ENCODE measurements around the gene TMEM253. TPM values are rescaled to one million over a fixed set of nuclear protein-coding genes. Genes with fewer than 3 reads are reported as not detected.

TMEM253 gene
- total and polyA plus RNA-seq, 2 experiments from 2014 or later: 0.59 to 0.95 TPM

GRCh38 chr14:21086908-21087293 lies 14.0 kb upstream of the TMEM253 start:
- TF ChIP-seq ZNF462 (CRISPR knock-in tag; IDR thresholded peaks at IDR 0.05): no peak
- no peak for TF ChIP-seq ZNF114 (CRISPR knock-in tag; IDR thresholded peaks at IDR 0.05)
- no peak for TF ChIP-seq STAT1 (IDR thresholded peaks at IDR 0.05; ENCODE audit: unreplicated experiment)
- TF ChIP-seq EZH2phosphoT487 (IDR thresholded peaks at IDR 0.05; ENCODE audit: unreplicated experiment): no peak
- no peak for TF ChIP-seq JUNB (IDR thresholded peaks at IDR 0.05; ENCODE audit: unreplicated experiment)
- no peak for TF ChIP-seq ZNF331 (CRISPR knock-in tag; IDR thresholded peaks at IDR 0.05; ENCODE audit: low read depth)
- TF ChIP-seq REST (IDR thresholded peaks at IDR 0.05; ENCODE audit: unreplicated experiment): no peak
- TF ChIP-seq POLR2AphosphoS5 (IDR thresholded peaks at IDR 0.05; ENCODE audit: low read depth): no peak
- no peak for TF ChIP-seq CTCF (conservative IDR thresholded peaks at IDR 0.05; ENCODE audit: low read depth in 2 of 2)
- TF ChIP-seq ETS1 (IDR thresholded peaks at IDR 0.05): no peak
- no peak for TF ChIP-seq NANOG (IDR thresholded peaks at IDR 0.05; ENCODE audit: borderline replicate concordance)
- TF ChIP-seq EZH2 (IDR thresholded peaks at IDR 0.05; ENCODE audit: low read depth, unreplicated experiment): no peak
- TF ChIP-seq CREB1 (CRISPR knock-in tag; IDR thresholded peaks at IDR 0.05; ENCODE audit: low read depth): no peak
- H3K79me2 ChIP-seq (replicated peaks; ENCODE audit: insufficient read depth): no peaks in the 10 kb centered on the region; the same call in 1 of the 2 replicates
- peaks cover 12% of the 10 kb centered on the region; the same call in 1 of the 2 replicates for H3K4me1 ChIP-seq (ENCODE audit: insufficient read depth)
- ATAC-seq: no peak
- Mint-ChIP-seq H3K27ac (peak overlapping the region; percentile 25; the same call in 1 of the 2 replicates), H3K27me3 (ENCODE audit: insufficient read depth, low read depth, poor library complexity) (peaks cover 32% of the 10 kb centered on the region), H3K36me3 (ENCODE audit: low read depth) (peaks cover 89% of the 10 kb centered on the region), H3K4me1 (peaks cover 38% of the 10 kb centered on the region), H3K4me3 (no peak overlapping the region; the same call in 2 of the 3 replicates), H3K9me3 (peaks cover 4% of the 10 kb centered on the region; the same call in 2 of the 3 replicates)
- no peak overlapping the region for H3K4me2 ChIP-seq
- peak overlapping the region; percentile 11; the same call in 1 of the 2 replicates for H3K27ac ChIP-seq (ENCODE audit: low read depth)
- H3K9me2 ChIP-seq (ENCODE audit: insufficient read depth): no peaks in the 10 kb centered on the region
- H3F3A ChIP-seq (replicated peaks; ENCODE audit: low read depth): peaks cover 24% of the 10 kb centered on the region
- no peak overlapping the region for H2AFZ ChIP-seq
- peaks cover 21% of the 10 kb centered on the region for H3K36me3 ChIP-seq (ENCODE audit: insufficient read depth)
- peaks cover 22% of the 10 kb centered on the region for H4K20me1 ChIP-seq (replicated peaks; ENCODE audit: insufficient read depth)
- H3K4me3 ChIP-seq: no peak overlapping the region
- no peak for DNase-seq (ENCODE audit: low spot score)
- no peaks in the 10 kb centered on the region for H3K27me3 ChIP-seq (ENCODE audit: insufficient read depth)

All from GM23338 (cell line).